ENCODE measurements around the gene VASN. TPM values are rescaled to one million over a fixed set of nuclear protein-coding genes. Genes with fewer than 3 reads are reported as not detected.
A peak's percentile ranks its signal among the peaks of the same experiment; 100 is the strongest.

VASN gene
- total RNA-seq, 2 experiments from 2014 or later, result 0.11 to 0.20 TPM

DNA sequence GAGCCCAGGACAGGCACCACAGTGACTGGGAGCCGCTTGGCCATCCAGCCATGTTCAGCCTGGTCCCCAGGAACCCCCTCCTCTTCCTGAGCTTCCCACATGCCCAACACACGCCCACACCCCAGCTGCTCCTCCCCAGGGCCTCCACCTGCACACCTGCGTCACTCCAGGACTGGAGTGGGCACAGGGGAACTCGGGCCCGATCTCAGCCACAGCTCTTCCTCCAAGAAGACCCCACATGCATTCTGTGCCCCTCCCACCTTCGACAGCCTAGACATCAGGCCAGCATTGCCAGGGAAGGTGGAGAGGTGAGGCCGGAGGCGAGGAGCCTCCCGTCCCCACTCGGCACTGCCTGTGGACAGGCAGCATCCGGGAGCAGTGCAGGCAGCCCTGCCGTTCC is 6.0 kb upstream of the VASN start:
- no peak overlapping the region for H3K27ac Mint-ChIP-seq
- DNase-seq, result no peak
- no peaks in the 10 kb centered on the region for H3K4me1 Mint-ChIP-seq
- POLR2A ChIA-PET, result no interaction called here
- H3K27me3 Mint-ChIP-seq, result no peaks in the 10 kb centered on the region
- H3K9me3 Mint-ChIP-seq, result no peaks in the 10 kb centered on the region
- H3K36me3 Mint-ChIP-seq, result peaks cover 8% of the 10 kb centered on the region
- no peak for ATAC-seq (ENCODE audit: low read depth)
- H3K4me3 Mint-ChIP-seq, result no peak overlapping the region

DNA sequence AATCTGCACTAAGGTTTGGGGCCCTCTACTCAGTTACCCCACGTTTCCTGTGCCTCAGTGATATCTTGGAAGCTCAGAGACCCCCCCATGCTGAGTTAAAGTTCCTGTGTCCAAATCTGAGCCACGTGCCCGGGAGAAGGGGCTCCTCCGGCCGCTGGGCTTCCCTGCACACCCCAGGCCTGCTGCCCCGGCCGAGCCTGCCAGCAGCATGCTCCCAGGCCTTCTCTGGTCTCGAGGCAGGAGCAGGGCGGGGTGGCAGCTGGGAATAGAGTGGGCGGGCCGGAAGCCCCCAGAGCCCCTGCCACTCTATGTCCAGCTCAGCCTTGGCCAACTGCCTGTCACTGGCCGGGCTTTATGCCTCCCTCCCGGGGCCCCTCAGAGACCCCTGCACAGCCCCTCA is 5.6 kb upstream of the VASN start:
- no peak overlapping the region for H3K4me3 Mint-ChIP-seq
- DNase-seq (no peak), ATAC-seq (ENCODE audit: low read depth) (no peak)
- no peaks in the 10 kb centered on the region for H3K4me1 Mint-ChIP-seq
- no peaks in the 10 kb centered on the region for H3K9me3 Mint-ChIP-seq
- POLR2A ChIA-PET, result interaction anchor here (0.5 kb wide), 1 partner anchor 76 kb away, joined by 4 read pairs; no protein-coding TSS in a partner anchor
- no peaks in the 10 kb centered on the region for H3K27me3 Mint-ChIP-seq
- H3K36me3 Mint-ChIP-seq, result peaks cover 8% of the 10 kb centered on the region
- no peak overlapping the region for H3K27ac Mint-ChIP-seq

DNA sequence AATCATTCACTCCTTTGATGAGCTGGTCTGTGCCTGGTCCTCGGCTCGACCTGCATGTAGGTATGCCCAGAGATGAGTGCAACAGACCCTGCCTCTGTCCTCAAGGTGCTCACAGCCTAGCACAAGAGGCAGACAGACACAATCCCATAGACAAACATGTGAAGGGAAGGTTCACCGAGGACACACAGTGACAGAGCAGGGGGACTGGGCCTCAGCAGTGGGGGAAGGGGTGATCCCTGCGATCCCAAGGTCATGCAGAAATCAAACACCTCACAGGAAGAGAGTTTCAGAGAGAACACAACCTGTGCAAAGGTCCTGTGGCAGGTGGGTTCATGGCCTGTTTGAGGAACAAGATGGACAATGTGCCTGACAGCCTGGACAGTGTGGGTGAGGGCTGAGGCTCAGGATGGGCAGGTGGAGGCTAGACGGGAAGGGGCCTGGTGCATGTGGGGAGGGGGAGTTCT is 4.2 kb upstream of the VASN start:
- peaks cover 2% of the 10 kb centered on the region for H3K4me1 Mint-ChIP-seq
- no peak overlapping the region for H3K27ac Mint-ChIP-seq
- H3K36me3 Mint-ChIP-seq, result peaks cover 8% of the 10 kb centered on the region
- no peaks in the 10 kb centered on the region for H3K27me3 Mint-ChIP-seq
- no peaks in the 10 kb centered on the region for H3K9me3 Mint-ChIP-seq
- POLR2A ChIA-PET, result no interaction called here
- no peak overlapping the region for H3K4me3 Mint-ChIP-seq
- DNase-seq (no peak), ATAC-seq (ENCODE audit: low read depth) (no peak)

- no peaks in the 10 kb centered on the region for H3K27me3 Mint-ChIP-seq
- peaks cover 1% of the 10 kb centered on the region for H3K36me3 Mint-ChIP-seq
- no peak for DNase-seq
- POLR2A ChIA-PET, result interaction anchor here (1.3 kb wide), 1 partner anchor 17 kb away, joined by 3 read pairs; no protein-coding TSS in a partner anchor
- peaks cover 2% of the 10 kb centered on the region for H3K4me1 Mint-ChIP-seq
- H3K4me3 Mint-ChIP-seq, result no peak overlapping the region
- no peaks in the 10 kb centered on the region for H3K9me3 Mint-ChIP-seq
- ATAC-seq (ENCODE audit: low read depth), result no peak
- H3K27ac Mint-ChIP-seq, result no peak overlapping the region
Observed at GRCh38 chr16:4369007-4369733, 2.5 kb upstream of the VASN start.

GRCh38 chr16:4370151-4370550 is 1.5 kb upstream of the VASN start:
- H3K9me3 Mint-ChIP-seq, result no peaks in the 10 kb centered on the region
- peaks cover 1% of the 10 kb centered on the region for H3K36me3 Mint-ChIP-seq
- no peak for DNase-seq
- no peak overlapping the region for H3K4me3 Mint-ChIP-seq
- no peaks in the 10 kb centered on the region for H3K27me3 Mint-ChIP-seq
- ATAC-seq (ENCODE audit: low read depth), result no peak
- H3K27ac Mint-ChIP-seq, result no peak overlapping the region
- peaks cover 2% of the 10 kb centered on the region for H3K4me1 Mint-ChIP-seq
- POLR2A ChIA-PET, result interaction anchor here (0.7 to 1.3 kb wide), 2 partner anchors 16 to 17 kb away, joined by 3 read pairs; no protein-coding TSS in a partner anchor

GRCh38 chr16:4370570-4371356 is 885 bp upstream of the VASN start:
- Mint-ChIP-seq H3K27ac (no peak overlapping the region), H3K27me3 (no peaks in the 10 kb centered on the region), H3K9me3 (no peaks in the 10 kb centered on the region), H3K4me3 (no peak overlapping the region), H3K4me1 (peaks cover 2% of the 10 kb centered on the region), H3K36me3 (peaks cover 1% of the 10 kb centered on the region)
- POLR2A ChIA-PET, result interaction anchor here (0.6 to 0.7 kb wide), 2 partner anchors 18 to 98 kb away, joined by 3 read pairs; partner anchors contain the start of gene TFAP4
- no peak for ATAC-seq (ENCODE audit: low read depth)
- DNase-seq, result no peak

DNA sequence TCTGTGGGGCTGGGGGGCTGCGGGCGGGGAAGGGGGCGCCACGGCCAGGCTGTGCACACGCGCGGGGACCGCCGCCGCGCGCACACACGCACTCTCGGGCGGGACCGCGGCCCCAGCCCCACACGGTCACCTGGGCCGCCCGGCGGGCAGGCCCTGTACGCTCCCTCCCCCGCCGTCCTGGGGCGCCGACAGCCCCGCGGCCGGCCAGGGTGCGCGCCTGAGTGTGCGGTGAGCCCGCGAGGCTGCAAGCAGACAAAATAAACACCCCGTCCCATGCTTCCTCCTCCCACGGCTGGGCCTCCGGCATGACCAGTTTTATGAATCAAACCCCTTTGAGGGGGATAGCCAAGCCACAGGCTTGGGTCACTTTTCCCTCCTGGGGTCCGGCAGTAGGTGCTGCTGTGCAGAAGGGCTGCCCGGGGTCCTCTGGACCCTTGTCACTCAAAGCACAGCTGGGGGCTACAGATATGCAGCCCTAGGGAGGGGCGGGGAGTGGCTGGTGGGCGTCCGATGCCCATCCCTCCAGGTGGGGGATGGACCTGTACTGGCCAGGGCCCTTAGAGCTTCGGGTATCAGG is 441 bp downstream of the VASN start:
- Mint-ChIP-seq H3K4me1 (peaks cover 2% of the 10 kb centered on the region), H3K36me3 (peaks cover 1% of the 10 kb centered on the region), H3K9me3 (no peaks in the 10 kb centered on the region), H3K4me3 (peak overlapping the region; percentile 67), H3K27me3 (no peaks in the 10 kb centered on the region), H3K27ac (no peak overlapping the region)
- DNase-seq (peak; percentile 54), ATAC-seq (ENCODE audit: low read depth) (peak; percentile 70)
- POLR2A ChIA-PET, result no interaction called here

GRCh38 chr16:4372578-4373355 is 1.1 kb downstream of the VASN start:
- peaks cover 2% of the 10 kb centered on the region for H3K4me1 Mint-ChIP-seq
- ATAC-seq (ENCODE audit: low read depth), result no peak
- H3K36me3 Mint-ChIP-seq, result no peaks in the 10 kb centered on the region
- no peak overlapping the region for H3K27ac Mint-ChIP-seq
- no peaks in the 10 kb centered on the region for H3K9me3 Mint-ChIP-seq
- no peak for DNase-seq
- H3K27me3 Mint-ChIP-seq, result no peaks in the 10 kb centered on the region
- POLR2A ChIA-PET, result no interaction called here
- H3K4me3 Mint-ChIP-seq, result no peak overlapping the region

- no peaks in the 10 kb centered on the region for H3K27me3 Mint-ChIP-seq
- no peak for DNase-seq
- POLR2A ChIA-PET, result no interaction called here
- no peaks in the 10 kb centered on the region for H3K9me3 Mint-ChIP-seq
- no peak for ATAC-seq (ENCODE audit: low read depth)
- H3K4me1 Mint-ChIP-seq, result peaks cover 2% of the 10 kb centered on the region
- H3K27ac Mint-ChIP-seq, result no peak overlapping the region
- no peaks in the 10 kb centered on the region for H3K36me3 Mint-ChIP-seq
- H3K4me3 Mint-ChIP-seq, result no peak overlapping the region
Observed at GRCh38 chr16:4373356-4373908, 1.8 kb downstream of the VASN start.

DNA sequence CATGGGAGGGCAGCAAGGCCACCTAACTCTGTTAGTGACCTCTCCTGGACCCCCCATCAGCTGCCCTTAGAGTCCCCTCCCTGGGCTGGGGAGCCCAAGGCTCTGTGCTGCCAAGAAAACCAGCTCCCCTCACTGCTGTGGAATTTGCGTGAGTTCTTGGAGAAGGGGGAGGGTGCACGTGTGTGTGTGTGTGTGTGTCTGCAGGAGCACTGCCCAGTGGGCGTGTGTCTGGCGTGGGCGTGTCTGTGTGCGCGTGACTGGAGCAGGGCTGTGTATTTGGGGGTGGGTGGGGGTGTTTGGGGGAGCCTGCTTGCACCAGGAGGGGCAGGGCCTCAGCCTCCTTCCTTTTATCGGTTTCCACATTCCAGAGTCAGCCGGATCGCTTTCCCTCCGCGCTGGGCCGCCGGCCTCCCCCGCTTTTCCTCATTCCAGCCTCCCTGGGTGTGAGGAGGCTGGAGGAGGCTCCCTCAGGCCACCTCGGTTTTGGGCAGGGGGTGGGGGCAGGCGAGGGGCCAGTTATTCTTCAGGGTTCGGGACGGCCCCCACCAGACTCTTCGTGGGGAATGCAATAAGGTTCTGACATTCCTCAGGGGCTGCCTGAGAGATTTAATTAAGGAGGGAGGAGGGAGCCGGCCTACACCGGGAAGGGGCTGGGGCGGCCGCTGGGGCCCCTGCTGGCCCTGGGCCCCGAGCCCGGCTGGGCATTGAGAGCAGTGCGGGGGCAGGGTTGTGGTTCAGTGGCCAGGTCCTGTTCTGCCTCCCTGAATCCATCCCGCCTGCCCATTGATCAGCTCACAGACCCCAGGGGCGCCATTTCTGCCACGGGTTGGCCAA is 2.5 kb downstream of the VASN start:
- no peaks in the 10 kb centered on the region for H3K27me3 Mint-ChIP-seq
- H3K9me3 Mint-ChIP-seq, result no peaks in the 10 kb centered on the region
- no peak overlapping the region for H3K27ac Mint-ChIP-seq
- H3K36me3 Mint-ChIP-seq, result no peaks in the 10 kb centered on the region
- DNase-seq (no peak), ATAC-seq (ENCODE audit: low read depth) (no peak)
- POLR2A ChIA-PET, result no interaction called here
- peaks cover 2% of the 10 kb centered on the region for H3K4me1 Mint-ChIP-seq
- no peak overlapping the region for H3K4me3 Mint-ChIP-seq

DNA sequence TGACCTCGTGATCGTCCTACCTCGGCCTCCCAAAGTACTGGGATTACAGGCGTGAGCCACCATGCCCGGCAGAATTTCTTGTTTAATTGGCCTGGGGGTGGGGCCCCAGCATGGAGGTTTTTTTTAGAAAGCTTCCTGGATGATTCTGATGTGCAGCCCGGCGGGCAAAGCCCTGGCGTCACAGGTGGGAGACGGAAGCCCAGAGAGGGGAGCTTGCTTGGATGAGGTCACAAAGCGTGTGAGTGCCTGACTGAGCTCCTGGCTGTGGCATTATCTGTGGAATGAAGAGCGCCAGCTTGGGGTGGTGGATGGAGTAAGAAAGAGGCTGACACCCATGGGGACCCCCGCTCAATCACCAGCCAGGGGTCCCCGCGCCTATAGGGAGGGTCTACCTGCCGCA is 4.1 kb downstream of the VASN start:
- no peak overlapping the region for H3K27ac Mint-ChIP-seq
- no peaks in the 10 kb centered on the region for H3K9me3 Mint-ChIP-seq
- DNase-seq, result no peak
- peaks cover 2% of the 10 kb centered on the region for H3K4me1 Mint-ChIP-seq
- no peak overlapping the region for H3K4me3 Mint-ChIP-seq
- H3K27me3 Mint-ChIP-seq, result no peaks in the 10 kb centered on the region
- ATAC-seq (ENCODE audit: low read depth), result no peak
- H3K36me3 Mint-ChIP-seq, result no peaks in the 10 kb centered on the region
- POLR2A ChIA-PET, result no interaction called here

- DNase-seq, result no peak
- POLR2A ChIA-PET, result no interaction called here
- no peak overlapping the region for H3K4me3 Mint-ChIP-seq
Observed at GRCh38 chr16:4376126-4376892, 4.7 kb downstream of the VASN start.

More at GRCh38 chr16:4376126-4376892, 4.7 kb downstream of the VASN start:
- H3K4me1 Mint-ChIP-seq, result peaks cover 2% of the 10 kb centered on the region
- H3K36me3 Mint-ChIP-seq, result no peaks in the 10 kb centered on the region
- H3K27me3 Mint-ChIP-seq, result no peaks in the 10 kb centered on the region
- H3K27ac Mint-ChIP-seq, result no peak overlapping the region
- no peaks in the 10 kb centered on the region for H3K9me3 Mint-ChIP-seq
- ATAC-seq (ENCODE audit: low read depth), result no peak

Data from activated naive CD8-positive, alpha-beta T cell treated with anti-CD3 and anti-CD28 coated beads, Interleukin-2, amount 10 ng/mL, durations not matched to agents 7 days and 5 days (primary cell).